IMR-90 (cell line): Measurements from ENCODE around the gene PTPN7. TPM values are rescaled to one million over a fixed set of nuclear protein-coding genes. Genes with fewer than 3 reads are reported as not detected.

ENCODE experiments used
- ATAC-seq: fragments of 200-7000 bp; cut with Tn5 transposase; 2 replicates; pipeline ENCODE4 v1.9.1; 2020; ENCODE audit warnings: low read depth, mild to moderate bottlenecking, moderate library complexity
- BruUV-seq: library from RNA; stranded (reverse); fragments of 400-500 nt; replicated peaks from 2 replicates; lab custom pipeline; 2021; lab: Mats Ljungman, UMichigan
- CTCF ChIA-PET: fragments of 300-600 bp; formaldehyde crosslinking; extraction: SDS; loops from one replicate; lab custom pipeline; 2021; ENCODE audit warnings: antibody characterized with exemption; lab: Yijun Ruan, JAX
- POLR2A ChIA-PET: fragments of 300-600 bp; sonication (Branson Sonifier 250); formaldehyde crosslinking; loops from one replicate; lab custom pipeline; 2022; ENCODE audit warnings: antibody characterized with exemption; ENCODE audit not compliant: unreplicated experiment; lab: Charles Lee
- DNase-seq: peaks from one replicate; pipeline ENCODE4 v3.0.0; 2013
- H2AFZ ChIP-seq: replicated peaks from 2 replicates; pipeline ENCODE3; 2013; ENCODE audit warnings: low read length, mild to moderate bottlenecking; ENCODE audit not compliant: poor library complexity
- H2AK5ac ChIP-seq: 2 replicates; pipeline ENCODE4 v1.6.1; 2013; ENCODE audit warnings: low read depth, low read length, inconsistent platforms
- H2AK9ac ChIP-seq: replicated peaks from 2 replicates; pipeline ENCODE3; 2013; ENCODE audit warnings: mild to moderate bottlenecking, low read depth, low read length, moderate library complexity; ENCODE audit not compliant: poor library complexity
- H2BK120ac ChIP-seq: 2 replicates; pipeline ENCODE4 v1.6.1; 2013; ENCODE audit warnings: low read depth, low read length, inconsistent platforms
- H2BK15ac ChIP-seq: 3 replicates; pipeline ENCODE4 v1.6.1; 2013; ENCODE audit warnings: low read depth, low read length, inconsistent platforms
- H2BK20ac ChIP-seq: 2 replicates; pipeline ENCODE4 v1.6.1; 2013; ENCODE audit warnings: low read depth, mild to moderate bottlenecking, inconsistent platforms, low read length, moderate library complexity
- H2BK5ac ChIP-seq: 2 replicates; pipeline ENCODE4 v1.6.1; 2013; ENCODE audit warnings: mild to moderate bottlenecking, low read depth, low read length, inconsistent platforms; ENCODE audit not compliant: poor library complexity, severe bottlenecking
- H3K14ac ChIP-seq: replicated peaks from 2 replicates; pipeline ENCODE4 v1.6.1; 2013; ENCODE audit warnings: low read depth, low read length, inconsistent platforms
- H3K18ac ChIP-seq: 2 replicates; pipeline ENCODE4 v1.6.1; 2013; ENCODE audit warnings: low read depth, low read length, control low read depth
- H3K23ac ChIP-seq: 2 replicates; pipeline ENCODE4 v1.6.1; 2013; ENCODE audit warnings: low read depth, low read length, inconsistent platforms
- H3K27ac ChIP-seq: 2 replicates; pipeline ENCODE4 v1.5.1; 2013; ENCODE audit warnings: mild to moderate bottlenecking, control low read depth, low read length; ENCODE audit not compliant: insufficient read depth
- H3K27me3 ChIP-seq: 2 replicates; pipeline ENCODE4 v1.6.1; 2013; ENCODE audit warnings: low read length; ENCODE audit not compliant: control insufficient read depth, insufficient read depth
- H3K36me3 ChIP-seq: 2 replicates; pipeline ENCODE4 v1.6.1; 2013; ENCODE audit warnings: low read length, mixed read lengths; ENCODE audit not compliant: control insufficient read depth, insufficient read depth
- H3K4ac ChIP-seq: 2 replicates; pipeline ENCODE4 v1.6.1; 2013; ENCODE audit warnings: low read depth, low read length, inconsistent platforms
- H3K4me1 ChIP-seq: 2 replicates; pipeline ENCODE4 v1.6.1; 2013; ENCODE audit warnings: low read length, mixed read lengths; ENCODE audit not compliant: control insufficient read depth, insufficient read depth
- H3K4me2 ChIP-seq: 2 replicates; pipeline ENCODE4 v1.6.1; 2013; ENCODE audit warnings: low read depth, mild to moderate bottlenecking, control low read depth, low read length, moderate library complexity
- H3K4me3 ChIP-seq: 2 replicates; pipeline ENCODE4 v1.5.1; 2013; ENCODE audit warnings: low read depth, mild to moderate bottlenecking, control low read depth, low read length, moderate library complexity; ENCODE audit not compliant: insufficient read depth
- H3K56ac ChIP-seq: 2 replicates; pipeline ENCODE4 v1.6.1; 2013; ENCODE audit warnings: low read length, inconsistent platforms; ENCODE audit not compliant: insufficient read depth; ENCODE audit errors: extremely low read depth
- H3K79me1 ChIP-seq, 2 experiments: 2 replicates each; pipeline ENCODE4 v1.6.1; 2013; ENCODE audit warnings: low read length in 2 of 2, inconsistent platforms in 1 of 2, low read depth in 1 of 2
- H3K9ac ChIP-seq: 2 replicates; pipeline ENCODE4 v1.6.1; 2013; ENCODE audit warnings: low read depth, low read length, control low read depth
- H3K9me1 ChIP-seq: 2 replicates; pipeline ENCODE4 v1.6.1; 2013; ENCODE audit warnings: low read length, inconsistent platforms; ENCODE audit not compliant: insufficient read depth
- H3K9me3 ChIP-seq: 2 replicates; pipeline ENCODE4 v1.6.1; 2013; ENCODE audit warnings: low read length; ENCODE audit not compliant: control insufficient read depth, insufficient read depth
- H4K20me1 ChIP-seq: 2 replicates; pipeline ENCODE4 v1.6.1; 2013; ENCODE audit warnings: low read length, inconsistent platforms; ENCODE audit not compliant: insufficient read depth
- H4K5ac ChIP-seq: 2 replicates; pipeline ENCODE4 v1.6.1; 2013; ENCODE audit warnings: mild to moderate bottlenecking, low read depth, low read length, control low read depth
- H4K8ac ChIP-seq, 2 experiments: 2 replicates each; pipeline ENCODE4 v1.6.1; 2013; ENCODE audit warnings: low read depth in 2 of 2, low read length in 2 of 2, control low read depth in 1 of 2, inconsistent platforms in 1 of 2
- H4K91ac ChIP-seq: 2 replicates; pipeline ENCODE4 v1.6.1; 2013; ENCODE audit warnings: low read depth, low read length, inconsistent platforms; ENCODE audit not compliant: insufficient read depth
- BHLHE40 ChIP-seq: fragments of 150-350 bp; IDR thresholded peaks from 2 replicates; pipeline ENCODE4 v1.6.1; 2016; ENCODE audit warnings: mild to moderate bottlenecking, low read depth, low read length
- CEBPB ChIP-seq: IDR thresholded peaks from 2 replicates; pipeline ENCODE4 v1.6.1; 2012; ENCODE audit warnings: low read depth, low read length, improper control_type of control experiment
- ELK1 ChIP-seq: fragments of 150-350 bp; IDR thresholded peaks from 2 replicates; pipeline ENCODE4 v1.6.1; 2016; ENCODE audit warnings: low read depth, mild to moderate bottlenecking, low read length, moderate library complexity, borderline replicate concordance
- FOS ChIP-seq: fragments of 150-350 bp; IDR thresholded peaks from 2 replicates; pipeline ENCODE4 v1.6.1; 2016; ENCODE audit warnings: low read depth, low read length
- MXI1 ChIP-seq: IDR thresholded peaks from 2 replicates; pipeline ENCODE4 v1.6.1; 2012; ENCODE audit warnings: low read depth, mild to moderate bottlenecking, low read length, moderate library complexity, borderline replicate concordance
- NFE2L2 ChIP-seq: fragments of 150-350 bp; IDR thresholded peaks from 2 replicates; pipeline ENCODE4 v1.6.1; 2016; ENCODE audit warnings: low read depth, mild to moderate bottlenecking, low read length
- RCOR1 ChIP-seq: IDR thresholded peaks from 2 replicates; pipeline ENCODE4 v1.6.1; 2012; ENCODE audit warnings: mild to moderate bottlenecking, low read length, improper control_type of control experiment; ENCODE audit not compliant: insufficient replicate concordance
- RFX5 ChIP-seq: IDR thresholded peaks from 2 replicates; pipeline ENCODE4 v1.8.0; 2012; ENCODE audit warnings: low read depth, mild to moderate bottlenecking, low read length, moderate library complexity
- WGBS, 2 experiments: methylation state at CpG; one replicate each; pipeline versions ENCODE4 v1.1.5 to v1.1.7; 2013; ENCODE audit warnings: missing lambda C conversion rate in 2 of 2; ENCODE audit not compliant: insufficient read length in 1 of 2; ENCODE audit errors: extremely low coverage in 2 of 2; 5-methylcytosine and 5-hydroxymethylcytosine counted together
- dilution Hi-C: fragments of 300-500 bp; cut with HindIII; formaldehyde crosslinking; loops from one replicate; pipeline ENCODE4 v1.14.3; 2018; ENCODE audit warnings: low sequenced_read_pairs; ENCODE audit not compliant: unreplicated experiment
- in situ Hi-C: fragments of 300-500 bp; cut with MboI; formaldehyde crosslinking; loops from 3 replicates; pipeline ENCODE4 v1.14.3; 2019; ENCODE audit warnings: low sequenced_read_pairs, inconsistent platforms, mixed read lengths
- intact Hi-C: fragments of 100-400 bp; cut with micrococcal nuclease; formaldehyde crosslinking; loops from 2 replicates; pipeline ENCODE4 v1.10.0; 2022
- polyA plus RNA-seq, 3 experiments: library from polyadenylated mRNA; depleted of rRNA; stranded (reverse); fragments of >200 nt; gene quantifications; 2 replicates each; pipeline ENCODE4 v1.2.3, GENCODE V29; 2012; ENCODE audit warnings: low replicate concordance in 1 of 3
- total RNA-seq: library from RNA; depleted of rRNA; stranded (reverse); fragments of >200 nt; gene quantifications from 2 replicates; pipeline ENCODE4 v1.2.3, GENCODE V29; 2012

Gene PTPN7
- total and polyA plus RNA-seq, 2 of the 4 experiments (the other 2 are of a cell fraction) = 0.05 TPM; not detected in 1

- H2BK120ac ChIP-seq = no peak overlapping the region
- peak overlapping the region; percentile 9; the same call in 1 of the 2 replicates for H4K91ac ChIP-seq
- in situ Hi-C loops = no loop called here
- 0 out of 2 replicates have a peak overlapping the region, but pooled peaks have one; percentile 24 for H2BK20ac ChIP-seq
- no peak overlapping the region for H3K18ac ChIP-seq
- POLR2A ChIA-PET = no interaction called here
- no peak overlapping the region for H3K4me3 ChIP-seq
- no peak overlapping the region for H4K5ac ChIP-seq
- H3K79me1 ChIP-seq = no peaks in the 10 kb centered on the region
- peak overlapping the region; percentile 83 for H2AFZ ChIP-seq
- H3K36me3 ChIP-seq = no peaks in the 10 kb centered on the region
- H3K23ac ChIP-seq = no peak overlapping the region
- no TSS peak for BruUV-seq
- intact Hi-C loops = no loop called here
- DNase-seq (peak; percentile 59), ATAC-seq (peak; percentile 91)
- no peak overlapping the region for H3K4me2 ChIP-seq
- dilution Hi-C loops = no loop called here
- CTCF ChIA-PET = interaction anchor here (0.9 to 1.0 kb wide), 2 partner anchors 19 to 106 kb away, joined by 3 to 4 read pairs; no protein-coding TSS in a partner anchor
- H3K4ac ChIP-seq = no peak overlapping the region
- no peaks in the 10 kb centered on the region for H3K9me3 ChIP-seq
- H2AK9ac ChIP-seq = peak overlapping the region; percentile 19
- H3K9me1 ChIP-seq = peaks cover 6% of the 10 kb centered on the region; the same call in 1 of the 2 replicates
- H3K9ac ChIP-seq = no peak overlapping the region
- H3K56ac ChIP-seq = no peak overlapping the region
- H3K14ac ChIP-seq = 0 out of 2 replicates have a peak overlapping the region, but pooled peaks have one; percentile 40
- peak overlapping the region; percentile 27 to 33; a peak in 2 of 4 replicates for H4K8ac ChIP-seq
- 57% methylated on average over 2 of the region's 10 CpGs; no CpG with 5 or more reads in 1 of the 2 experiments for WGBS, 2 experiments
- H3K27ac ChIP-seq = no peak overlapping the region
- no peak overlapping the region for H2AK5ac ChIP-seq
- H3K4me1 ChIP-seq = peaks cover 4% of the 10 kb centered on the region; the same call in 1 of the 2 replicates
- no peaks in the 10 kb centered on the region for H4K20me1 ChIP-seq
- no peak overlapping the region for H2BK5ac ChIP-seq
- no peaks in the 10 kb centered on the region; the same call in 1 of the 2 replicates for H3K27me3 ChIP-seq
- TF ChIP-seq ELK1 = no peak
- no peak for TF ChIP-seq NFE2L2
- TF ChIP-seq FOS = no peak
- TF ChIP-seq CEBPB = no peak
- no peak for TF ChIP-seq BHLHE40
- no peak for TF ChIP-seq RFX5
- no peak for TF ChIP-seq MXI1
- TF ChIP-seq RCOR1 = no peak
- H2BK15ac ChIP-seq = no peak overlapping the region
These were observed 54.6 kb downstream of the PTPN7 start for GRCh38 chr1:202105571-202106339.
